T-helper 22 cell (primary cell): ENCODE data around the gene PELO.

ENCODE experiments used
- DNase-seq: peaks from one replicate; pipeline ENCODE4 v3.0.0-alpha.2; 2020; ENCODE audit warnings: low read depth

PELO gene

GRCh38 chr5:52771343-52772039, 16.2 kb upstream of the PELO start:
- no peak for DNase-seq

- no peak for DNase-seq
Measured at GRCh38 chr5:52772668-52773067, 15.0 kb upstream of the PELO start.

GRCh38 chr5:52773342-52773741, 14.4 kb upstream of the PELO start:
- no peak for DNase-seq

GRCh38 chr5:52774005-52774410, 13.7 kb upstream of the PELO start:
- DNase-seq: no peak

GRCh38 chr5:52776116-52776515, 11.6 kb upstream of the PELO start:
- no peak for DNase-seq

GRCh38 chr5:52777186-52777585, 10.5 kb upstream of the PELO start:
- no peak for DNase-seq

- DNase-seq: no peak
Measured at GRCh38 chr5:52778781-52779180, 8.9 kb upstream of the PELO start.

GRCh38 chr5:52779213-52779612, 8.5 kb upstream of the PELO start:
- no peak for DNase-seq

- no peak for DNase-seq
Measured at GRCh38 chr5:52783226-52783959, 4.3 kb upstream of the PELO start.

- DNase-seq: no peak
Measured at GRCh38 chr5:52784737-52785136, 3.0 kb upstream of the PELO start.

- DNase-seq: no peak
Measured at GRCh38 chr5:52786391-52786790, 1.3 kb upstream of the PELO start.

GRCh38 chr5:52786949-52787599, 642 bp upstream of the PELO start:
- no peak for DNase-seq

GRCh38 chr5:52788505-52788821, 747 bp downstream of the PELO start:
- DNase-seq: no peak

GRCh38 chr5:52789378-52789777, 1.7 kb downstream of the PELO start:
- no peak for DNase-seq

- DNase-seq: no peak
Measured at GRCh38 chr5:52789851-52790250, 2.1 kb downstream of the PELO start.

- no peak for DNase-seq
Measured at GRCh38 chr5:52791366-52791765, 3.6 kb downstream of the PELO start.

GRCh38 chr5:52794519-52794918, 6.8 kb downstream of the PELO start:
- DNase-seq: no peak

GRCh38 chr5:52796031-52796430, 8.3 kb downstream of the PELO start:
- no peak for DNase-seq

- no peak for DNase-seq
Measured at GRCh38 chr5:52796516-52797103, 8.9 kb downstream of the PELO start.

GRCh38 chr5:52798938-52799337, 11.2 kb downstream of the PELO start:
- DNase-seq: no peak

GRCh38 chr5:52799358-52799982, 11.8 kb downstream of the PELO start:
- no peak for DNase-seq

GRCh38 chr5:52799983-52800393, 12.3 kb downstream of the PELO start:
- DNase-seq: peak; percentile 89
